ENCODE data around the gene RGMB. TPM values are rescaled to one million over a fixed set of nuclear protein-coding genes. Genes with fewer than 3 reads are reported as not detected.

RGMB gene
- polyA plus RNA-seq, 1 of the 3 experiments (the other 2 are of a cell fraction) = 86.7 TPM

- H3K9me3 ChIP-seq = no peaks in the 10 kb centered on the region
- H4K20me1 ChIP-seq (ENCODE audit: insufficient read depth) = peaks cover 100% of the 10 kb centered on the region
- peaks cover 30% of the 10 kb centered on the region for H3F3A ChIP-seq (replicated peaks; ENCODE audit: insufficient read depth)
- peak overlapping the region; percentile 47 for H3K4me2 ChIP-seq
- ChIA-PET POLR2A (no interaction called here), CTCF (interaction anchor here (24.4 kb wide), 1 partner anchor 11 kb away, joined by 409 read pairs; the partner anchor contains the start of gene RGMB)
- DNase-seq = no peak
- peak overlapping the region in 1 of 2 experiments; percentile 23; a peak in 1 of 4 replicates for H3K27ac ChIP-seq (ENCODE audit: low read depth in 2 of 2, low read length in 1 of 2)
- H3K9me2 ChIP-seq = no peaks in the 10 kb centered on the region
- peaks cover 18 to 64% of the 10 kb centered on the region in 2 experiments; a peak in 3 of 4 replicates for H3K4me1 ChIP-seq (ENCODE audit: control insufficient read depth in 1 of 2, insufficient read depth in 2 of 2, low read depth in 1 of 2, low read length in 1 of 2)
- H2AFZ ChIP-seq (ENCODE audit: low read depth) = no peak overlapping the region
- H3K4me3 ChIP-seq (ENCODE audit: low read depth in 2 of 2, low read length in 1 of 2) = peak overlapping the region in 1 of 2 experiments; percentile 5; a peak in 1 of 4 replicates
- H3K27me3 ChIP-seq (ENCODE audit: insufficient read depth) = no peaks in the 10 kb centered on the region
- TF ChIP-seq CHD2 (IDR thresholded peaks at IDR 0.05; ENCODE audit: low read length, partially characterized antibody) = no peak
- no peak for TF ChIP-seq PBX3 (IDR thresholded peaks at IDR 0.05)
- TF ChIP-seq JUND (IDR thresholded peaks at IDR 0.05) = no peak
- TF ChIP-seq RFX5 (IDR thresholded peaks at IDR 0.05; ENCODE audit: low read length) = no peak
- TF ChIP-seq EP300 (IDR thresholded peaks at IDR 0.05; ENCODE audit: borderline replicate concordance in 1 of 2, low read depth in 1 of 2, low read length in 1 of 2) = no peak
- no peak for TF ChIP-seq SIN3A (IDR thresholded peaks at IDR 0.05; ENCODE audit: borderline replicate concordance, low read depth, low read length)
- no peak for TF ChIP-seq GATA2 (CRISPR knock-in tag; IDR thresholded peaks at IDR 0.05)
- H3K36me3 ChIP-seq (replicated peaks in 1 of 2; ENCODE audit: control insufficient read depth in 1 of 2, insufficient read depth in 2 of 2, low read length in 1 of 2) = peaks cover 70 to 87% of the 10 kb centered on the region in 2 experiments
- H3K79me2 ChIP-seq (ENCODE audit: insufficient read depth) = peaks cover 100% of the 10 kb centered on the region
- H3K9ac ChIP-seq = no peak overlapping the region
Measured at GRCh38 chr5:98784411-98784810, 10.9 kb downstream of the RGMB start.

- Histone ChIP-seq H2AFZ (ENCODE audit: low read depth) (no peak overlapping the region), H3K4me3 (ENCODE audit: low read depth in 2 of 2, low read length in 1 of 2) (peak overlapping the region in 1 of 2 experiments; percentile 6; a peak in 1 of 4 replicates), H3K27me3 (ENCODE audit: insufficient read depth) (no peaks in the 10 kb centered on the region), H4K20me1 (ENCODE audit: insufficient read depth) (peaks cover 100% of the 10 kb centered on the region), H3K36me3 (replicated peaks in 1 of 2; ENCODE audit: control insufficient read depth in 1 of 2, insufficient read depth in 2 of 2, low read length in 1 of 2) (peaks cover 64 to 85% of the 10 kb centered on the region in 2 experiments), H3F3A (replicated peaks; ENCODE audit: insufficient read depth) (peaks cover 36% of the 10 kb centered on the region), H3K79me2 (ENCODE audit: insufficient read depth) (peaks cover 100% of the 10 kb centered on the region), H3K9ac (no peak overlapping the region), H3K4me2 (peak overlapping the region; percentile 47), H3K27ac (ENCODE audit: low read depth in 2 of 2, low read length in 1 of 2) (peak overlapping the region; percentile 11 to 23; a peak in 3 of 4 replicates), H3K9me2 (no peaks in the 10 kb centered on the region), H3K4me1 (ENCODE audit: control insufficient read depth in 1 of 2, insufficient read depth in 2 of 2, low read depth in 1 of 2, low read length in 1 of 2) (peaks cover 18 to 62% of the 10 kb centered on the region in 2 experiments; a peak in 3 of 4 replicates), H3K9me3 (no peaks in the 10 kb centered on the region)
- TF ChIP-seq EZH2phosphoT487 (IDR thresholded peaks at IDR 0.05; ENCODE audit: borderline replicate concordance, low read depth) = no peak
- CTCF ChIA-PET = interaction anchor here (1.1 to 24.4 kb wide), 2 partner anchors 11 to 12 kb away, joined by 6 to 409 read pairs; partner anchors contain the start of gene RGMB
- no peak for DNase-seq
- 66% methylated on average over 3 of the region's 3 CpGs for WGBS (ENCODE audit: low lambda C conversion rate)
- POLR2A ChIA-PET = no interaction called here
Measured at GRCh38 chr5:98785244-98785643, 11.8 kb downstream of the RGMB start.

GRCh38 chr5:98786191-98786853 is 12.9 kb downstream of the RGMB start:
- H3F3A ChIP-seq (replicated peaks; ENCODE audit: insufficient read depth) = peaks cover 42% of the 10 kb centered on the region
- H3K9ac ChIP-seq = no peak overlapping the region
- peaks cover 56 to 79% of the 10 kb centered on the region in 2 experiments for H3K36me3 ChIP-seq (replicated peaks in 1 of 2; ENCODE audit: control insufficient read depth in 1 of 2, insufficient read depth in 2 of 2, low read length in 1 of 2)
- H3K4me2 ChIP-seq = peak overlapping the region; percentile 47
- no peaks in the 10 kb centered on the region for H3K9me2 ChIP-seq
- DNase-seq = no peak
- TF ChIP-seq MXI1 (IDR thresholded peaks at IDR 0.05; ENCODE audit: low read depth, low read length) (no peak), POLR2AphosphoS5 (IDR thresholded peaks at IDR 0.05; ENCODE audit: low read depth, low read length) (0 out of 2 replicates have a peak, but pooled peaks have one; percentile 18)
- POLR2A ChIA-PET = no interaction called here
- CTCF ChIA-PET = interaction anchor here (0.6 to 24.4 kb wide), 4 partner anchors 10 to 56 kb away, joined by 3 to 409 read pairs (median 7); partner anchors contain the start of gene RGMB
- no peak overlapping the region for H2AFZ ChIP-seq (ENCODE audit: low read depth)
- no peaks in the 10 kb centered on the region for H3K9me3 ChIP-seq
- peaks cover 100% of the 10 kb centered on the region for H4K20me1 ChIP-seq (ENCODE audit: insufficient read depth)
- H3K4me1 ChIP-seq (ENCODE audit: control insufficient read depth in 1 of 2, insufficient read depth in 2 of 2, low read depth in 1 of 2, low read length in 1 of 2) = peaks cover 18 to 63% of the 10 kb centered on the region in 2 experiments; a peak in 3 of 4 replicates
- peak overlapping the region in 1 of 2 experiments; percentile 23; a peak in 1 of 4 replicates for H3K27ac ChIP-seq (ENCODE audit: low read depth in 2 of 2, low read length in 1 of 2)
- H3K79me2 ChIP-seq (ENCODE audit: insufficient read depth) = peaks cover 100% of the 10 kb centered on the region
- no peaks in the 10 kb centered on the region for H3K27me3 ChIP-seq (ENCODE audit: insufficient read depth)
- WGBS (ENCODE audit: low lambda C conversion rate) = 86% methylated on average over 4 of the region's 4 CpGs
- peak overlapping the region in 1 of 2 experiments; percentile 6; a peak in 1 of 4 replicates for H3K4me3 ChIP-seq (ENCODE audit: low read depth in 2 of 2, low read length in 1 of 2)
